Measurements from ENCODE around the gene CDC42EP2. TPM values are rescaled to one million over a fixed set of nuclear protein-coding genes. Genes with fewer than 3 reads are reported as not detected.

CDC42EP2 gene
- total RNA-seq, 1 experiment from 2014 or later: 11.9 TPM

DNA sequence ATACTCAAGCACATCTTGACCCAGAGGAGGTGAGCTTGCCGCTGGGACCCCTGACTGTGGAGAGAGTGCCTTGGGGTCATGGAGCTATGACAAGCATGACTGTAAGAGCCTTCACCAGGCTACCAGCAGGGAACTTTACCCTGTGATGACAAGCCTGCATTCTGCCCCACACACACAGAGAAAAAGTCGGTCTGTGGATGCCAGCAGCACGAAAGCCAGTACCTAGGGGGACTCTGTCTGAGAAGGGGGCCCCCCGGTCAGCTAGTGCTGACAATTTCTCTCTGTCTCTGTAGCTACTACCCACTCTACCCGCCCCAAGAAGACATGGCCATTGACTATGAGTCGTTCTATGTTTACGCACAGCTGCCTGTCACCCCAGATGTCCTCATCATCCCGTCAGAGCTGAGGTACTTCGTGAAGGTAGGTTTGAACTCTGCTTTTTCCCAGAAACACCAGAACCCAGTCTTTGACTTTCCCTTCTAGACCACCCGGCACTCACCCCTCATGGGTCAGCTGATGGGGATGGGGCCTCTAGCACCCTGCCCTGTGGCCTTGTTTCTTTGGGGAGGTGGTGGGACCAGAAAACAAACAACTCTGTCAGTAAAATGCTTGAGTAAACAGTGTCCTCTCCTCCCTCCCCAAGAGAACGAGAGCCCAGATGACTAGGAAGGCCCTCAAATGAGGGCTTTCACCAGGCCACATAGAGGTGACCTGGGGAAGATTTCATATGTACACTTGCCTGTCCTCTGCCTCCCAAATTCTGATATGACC is 18.9 kb upstream of the CDC42EP2 start:
- Histone ChIP-seq H3K79me2 (ENCODE audit: insufficient read depth, low read length) (no peaks in the 10 kb centered on the region), H3K27ac (ENCODE audit: insufficient read length, low read depth, low read length) (no peak overlapping the region), H4K20me1 (ENCODE audit: control insufficient read depth, insufficient read depth, insufficient read length) (no peaks in the 10 kb centered on the region), H4K91ac (ENCODE audit: insufficient read length, low read depth, low read length) (no peak overlapping the region), H3K23ac (ENCODE audit: insufficient read length, low read depth, low read length) (no peak overlapping the region), H2BK15ac (ENCODE audit: low read depth, low read length) (no peak overlapping the region), H3K27me3 (ENCODE audit: insufficient read depth, low read length) (no peaks in the 10 kb centered on the region), H3K4me1 (ENCODE audit: insufficient read depth, low read length) (no peaks in the 10 kb centered on the region; the same call in 1 of the 2 replicates), H2AFZ (ENCODE audit: low read length) (no peak overlapping the region), H2BK12ac (ENCODE audit: insufficient read length, low read depth, low read length) (no peak overlapping the region), H3K9ac (ENCODE audit: extremely low read depth, insufficient read length, low read length) (no peak overlapping the region), H2BK5ac (ENCODE audit: insufficient read length, low read length) (no peak overlapping the region), H4K8ac (replicated peaks; ENCODE audit: insufficient read length, low read depth, low read length) (no peak overlapping the region), H3K4ac (ENCODE audit: low read depth, low read length) (no peak overlapping the region), H3K9me3 (ENCODE audit: control insufficient read depth, low read depth, low read length) (no peaks in the 10 kb centered on the region), H3K18ac (ENCODE audit: insufficient read length, low read depth, low read length) (no peak overlapping the region), H3K56ac (ENCODE audit: insufficient read length, low read depth, low read length) (no peak overlapping the region), H3K23me2 (ENCODE audit: insufficient read length, low read depth, low read length, poor library complexity, severe bottlenecking) (no peaks in the 10 kb centered on the region), H3K4me2 (ENCODE audit: insufficient read depth, insufficient read length, low read length) (no peak overlapping the region), H2BK20ac (ENCODE audit: low read depth, low read length, poor library complexity, severe bottlenecking) (no peak overlapping the region), H4K5ac (ENCODE audit: insufficient read length, low read depth, low read length) (no peak overlapping the region), H3K14ac (ENCODE audit: insufficient read depth, low read length) (no peak overlapping the region), H2AK5ac (ENCODE audit: insufficient read length, low read length) (no peak overlapping the region), H3K79me1 (ENCODE audit: insufficient read depth, low read depth, low read length, poor library complexity, severe bottlenecking) (no peaks in the 10 kb centered on the region), H2BK120ac (ENCODE audit: low read depth, low read length, poor library complexity, severe bottlenecking) (no peak overlapping the region), H3T11ph (ENCODE audit: low read length) (no peak overlapping the region)
- H3K4me1 Mint-ChIP-seq: peaks cover 0 to 9% of the 10 kb centered on the region in 2 experiments; a peak in 2 of 4 replicates
- H3K27ac Mint-ChIP-seq: no peak overlapping the region; a peak in 1 of 7 replicates
- no peak for DNase-seq
- TF ChIP-seq, protein P1, sequence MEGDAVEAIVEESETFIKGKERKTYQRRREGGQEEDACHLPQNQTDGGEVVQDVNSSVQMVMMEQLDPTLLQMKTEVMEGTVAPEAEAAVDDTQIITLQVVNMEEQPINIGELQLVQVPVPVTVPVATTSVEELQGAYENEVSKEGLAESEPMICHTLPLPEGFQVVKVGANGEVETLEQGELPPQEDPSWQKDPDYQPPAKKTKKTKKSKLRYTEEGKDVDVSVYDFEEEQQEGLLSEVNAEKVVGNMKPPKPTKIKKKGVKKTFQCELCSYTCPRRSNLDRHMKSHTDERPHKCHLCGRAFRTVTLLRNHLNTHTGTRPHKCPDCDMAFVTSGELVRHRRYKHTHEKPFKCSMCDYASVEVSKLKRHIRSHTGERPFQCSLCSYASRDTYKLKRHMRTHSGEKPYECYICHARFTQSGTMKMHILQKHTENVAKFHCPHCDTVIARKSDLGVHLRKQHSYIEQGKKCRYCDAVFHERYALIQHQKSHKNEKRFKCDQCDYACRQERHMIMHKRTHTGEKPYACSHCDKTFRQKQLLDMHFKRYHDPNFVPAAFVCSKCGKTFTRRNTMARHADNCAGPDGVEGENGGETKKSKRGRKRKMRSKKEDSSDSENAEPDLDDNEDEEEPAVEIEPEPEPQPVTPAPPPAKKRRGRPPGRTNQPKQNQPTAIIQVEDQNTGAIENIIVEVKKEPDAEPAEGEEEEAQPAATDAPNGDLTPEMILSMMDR (conservative IDR thresholded peaks at IDR 0.05): no peak
- no peak overlapping the region for H3K4me3 Mint-ChIP-seq
- no peaks in the 10 kb centered on the region for H3K9me3 Mint-ChIP-seq
- H3K36me3 Mint-ChIP-seq (ENCODE audit: insufficient read depth in 1 of 3, low read depth in 3 of 3): peaks cover 26 to 81% (median 71%) of the 10 kb centered on the region in 3 experiments; a peak in 6 of 7 replicates
- WGBS (ENCODE audit: extremely low coverage, insufficient read length, low lambda C conversion rate): no CpG with 5 or more reads among the region's 11 CpGs
- no peaks in the 10 kb centered on the region for H3K27me3 Mint-ChIP-seq (ENCODE audit: low read depth)

Data from H9 (cell line).